Lower leg skin (tissue), 3 donors: Measurements from ENCODE around the gene CCSER2.

ENCODE experiments used
- POLR2A ChIP-seq, 2 donors: fragments of 450-650 bp; IDR thresholded peaks; one replicate each; pipeline ENCODE4 v1.6.1; 2016 to 2017; ENCODE audit warnings: antibody characterized with exemption in 2 of 2, mild to moderate bottlenecking in 1 of 2, moderate library complexity in 1 of 2
- TF ChIP-seq, protein P1 (sequence below), 3 donors: fragments of 450-650 bp; IDR thresholded peaks; one replicate each; pipeline ENCODE4 v1.5.1; 2016; ENCODE audit warnings: antibody characterized with exemption in 3 of 3, mild to moderate bottlenecking in 3 of 3, moderate library complexity in 2 of 3

DNA sequence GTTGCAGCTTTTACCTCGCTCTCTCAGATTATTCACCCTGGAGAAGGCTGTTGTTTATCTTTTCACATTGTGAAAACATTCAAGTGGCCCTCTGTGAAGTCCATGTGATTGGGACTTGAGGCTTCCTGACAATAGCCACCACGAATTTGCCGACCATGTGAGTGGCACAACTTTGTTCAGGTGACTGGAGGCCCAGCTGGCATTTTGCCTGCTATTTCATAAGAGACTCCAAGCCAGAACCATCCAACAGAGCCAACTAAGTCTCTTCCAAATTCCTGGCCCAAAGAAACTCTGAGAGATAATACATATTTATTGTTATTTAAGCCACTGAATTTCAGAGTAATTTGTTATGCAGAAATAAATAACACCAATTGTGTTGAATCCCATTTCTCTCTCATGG lies 38.2 kb upstream of the CCSER2 start:
- TF ChIP-seq, protein P1, sequence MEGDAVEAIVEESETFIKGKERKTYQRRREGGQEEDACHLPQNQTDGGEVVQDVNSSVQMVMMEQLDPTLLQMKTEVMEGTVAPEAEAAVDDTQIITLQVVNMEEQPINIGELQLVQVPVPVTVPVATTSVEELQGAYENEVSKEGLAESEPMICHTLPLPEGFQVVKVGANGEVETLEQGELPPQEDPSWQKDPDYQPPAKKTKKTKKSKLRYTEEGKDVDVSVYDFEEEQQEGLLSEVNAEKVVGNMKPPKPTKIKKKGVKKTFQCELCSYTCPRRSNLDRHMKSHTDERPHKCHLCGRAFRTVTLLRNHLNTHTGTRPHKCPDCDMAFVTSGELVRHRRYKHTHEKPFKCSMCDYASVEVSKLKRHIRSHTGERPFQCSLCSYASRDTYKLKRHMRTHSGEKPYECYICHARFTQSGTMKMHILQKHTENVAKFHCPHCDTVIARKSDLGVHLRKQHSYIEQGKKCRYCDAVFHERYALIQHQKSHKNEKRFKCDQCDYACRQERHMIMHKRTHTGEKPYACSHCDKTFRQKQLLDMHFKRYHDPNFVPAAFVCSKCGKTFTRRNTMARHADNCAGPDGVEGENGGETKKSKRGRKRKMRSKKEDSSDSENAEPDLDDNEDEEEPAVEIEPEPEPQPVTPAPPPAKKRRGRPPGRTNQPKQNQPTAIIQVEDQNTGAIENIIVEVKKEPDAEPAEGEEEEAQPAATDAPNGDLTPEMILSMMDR (IDR thresholded peaks at IDR 0.05), result no peak
- no peak for TF ChIP-seq POLR2A (IDR thresholded peaks at IDR 0.05)
